ENCODE measurements around the gene UNC5C.

DNA sequence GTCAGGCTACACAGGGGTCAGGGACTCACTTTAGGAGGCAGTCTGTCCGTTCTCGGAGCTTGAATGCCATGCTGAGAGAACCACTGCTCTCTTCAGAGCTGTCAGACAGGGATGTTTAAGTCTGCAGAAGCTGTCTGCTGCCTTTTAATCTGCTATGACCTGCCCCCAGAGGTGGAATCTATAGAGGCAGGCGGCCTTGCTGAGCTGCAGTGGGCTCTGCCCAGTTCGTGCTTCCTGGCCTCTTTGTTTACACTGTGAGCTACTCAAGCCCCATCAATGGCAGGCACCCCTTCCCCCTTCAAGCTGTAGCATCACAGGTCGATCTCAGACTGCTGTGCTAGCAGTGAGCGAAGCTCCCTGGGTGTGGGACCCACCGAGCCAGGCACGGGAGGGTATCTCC is 31.5 kb upstream of the UNC5C start:
- TF ChIP-seq CTCF (IDR thresholded peaks at IDR 0.05) = no peak
- no peak for TF ChIP-seq POLR2AphosphoS5 (IDR thresholded peaks at IDR 0.05)
- no peak for TF ChIP-seq EP300 (IDR thresholded peaks at IDR 0.05)
